Immature natural killer cell (primary cell): ENCODE measurements around the gene SNX6. TPM values are rescaled to one million over a fixed set of nuclear protein-coding genes. Genes with fewer than 3 reads are reported as not detected.
A peak's percentile ranks its signal among the peaks of the same experiment; 100 is the strongest.
"Not testable (repeated sequence)": the region's sequence is repeated elsewhere in the genome, so short reads cannot be mapped to it uniquely, and the experiment has no call there.

Experiments
- DNase-seq, 3 donors: peaks; one replicate each; pipeline ENCODE4 v3.0.0; 2022; ENCODE audit warnings: mixed read lengths in 1 of 3
- H3K27ac Mint-ChIP-seq, 6 donors: one replicate each; pipeline ENCODE4 v1.8.0; 2020; ENCODE audit warnings: mixed read lengths in 6 of 6, mild to moderate bottlenecking in 5 of 6, inconsistent platforms in 4 of 6, moderate library complexity in 3 of 6
- H3K27me3 Mint-ChIP-seq, 3 donors: one replicate each; pipeline ENCODE4 v1.8.0; 2020 to 2021; ENCODE audit warnings: low read depth in 3 of 3, mild to moderate bottlenecking in 3 of 3, mixed read lengths in 3 of 3, moderate library complexity in 3 of 3, inconsistent platforms in 1 of 3
- H3K36me3 Mint-ChIP-seq, 3 donors: one replicate each; pipeline ENCODE4 v1.8.0; 2020; ENCODE audit warnings: mixed read lengths in 3 of 3, inconsistent platforms in 2 of 3, mild to moderate bottlenecking in 2 of 3
- H3K4me1 Mint-ChIP-seq, 2 donors: one replicate each; pipeline ENCODE4 v1.8.0; 2020; ENCODE audit warnings: inconsistent platforms in 2 of 2, mild to moderate bottlenecking in 2 of 2, mixed read lengths in 2 of 2, moderate library complexity in 1 of 2
- H3K4me3 Mint-ChIP-seq, 5 donors: one replicate each; pipeline ENCODE4 v1.8.0; 2020; ENCODE audit warnings: mild to moderate bottlenecking in 5 of 5, mixed read lengths in 5 of 5, inconsistent platforms in 3 of 5, moderate library complexity in 3 of 5
- H3K9me3 Mint-ChIP-seq, 6 donors: one replicate each; pipeline ENCODE4 v1.8.0; 2020; ENCODE audit warnings: mild to moderate bottlenecking in 6 of 6, mixed read lengths in 6 of 6, inconsistent platforms in 4 of 6, moderate library complexity in 3 of 6
- polyA plus RNA-seq, 3 donors: library from polyadenylated mRNA; unstranded; fragments of 300-500 nt; fragmentation: Illumina TruSeq; gene quantifications; one replicate each; pipeline ENCODE4 v1.2.3, GENCODE V29; 2021

Gene SNX6
- polyA plus RNA-seq, result 100 to 1,000 TPM; 141 to 174 (median 149) TPM

DNA sequence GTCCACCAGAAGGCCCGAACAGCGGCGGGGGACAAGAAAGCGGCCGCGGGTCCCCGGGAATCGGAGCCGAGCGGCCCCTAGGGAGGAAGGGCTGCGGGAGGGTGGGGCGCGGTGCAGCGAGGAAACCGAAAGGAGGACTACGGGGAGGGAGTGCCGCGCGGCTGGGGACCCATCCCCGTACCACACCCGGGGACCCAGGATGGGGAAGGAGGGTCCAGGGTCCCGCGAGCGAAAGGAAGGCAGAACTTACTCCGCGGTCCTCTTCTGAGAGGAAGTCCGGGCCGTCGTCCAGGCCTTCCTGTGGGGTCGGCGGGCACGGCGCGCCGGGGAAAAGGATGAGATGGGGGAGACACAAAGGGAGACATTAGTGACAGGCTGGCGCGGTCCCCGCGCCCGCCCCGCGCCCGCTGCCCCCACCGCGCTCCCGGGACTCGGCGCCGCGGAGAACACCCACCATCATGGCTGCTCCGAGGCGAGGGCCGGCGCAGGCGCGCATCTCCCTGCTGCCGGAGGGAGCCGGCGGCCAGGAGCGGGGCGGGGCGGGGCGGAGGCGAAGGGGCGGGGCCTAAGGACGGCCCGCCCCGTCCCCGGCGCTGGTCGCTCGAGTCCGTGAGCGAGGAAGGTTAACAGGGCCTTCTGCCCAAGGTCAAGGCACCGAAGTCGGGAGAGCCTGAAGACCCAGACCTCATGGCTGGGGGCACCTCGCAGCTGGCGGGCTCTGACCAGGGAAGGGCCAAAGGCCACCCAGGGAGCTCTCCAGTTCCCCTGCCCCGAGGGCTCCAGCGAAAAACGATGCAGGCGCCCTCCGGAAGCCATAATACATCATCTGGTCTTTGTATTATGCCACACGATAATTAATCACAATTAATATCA, at the start of gene SNX6:
TSS of gene SNX6 (minus strand) at position 492 of the 873 bp plus-strand sequence. CDS start at position 460, 32 bp downstream.
- Mint-ChIP-seq H3K4me1 (peaks cover 29 to 38% of the 10 kb centered on the region in 2 donors), H3K36me3 (no peaks in the 10 kb centered on the region), H3K27me3 (peaks cover 2 to 12% (median 4%) of the 10 kb centered on the region in 3 donors), H3K9me3 (no peaks in the 10 kb centered on the region), H3K27ac (peak within 1 kb of the TSS; percentile 84 to 98 (median 96)), H3K4me3 (peak within 1 kb of the TSS; percentile 92 to 97 (median 97))
- DNase-seq, result peak; percentile 77 to 86 (median 84)

DNA sequence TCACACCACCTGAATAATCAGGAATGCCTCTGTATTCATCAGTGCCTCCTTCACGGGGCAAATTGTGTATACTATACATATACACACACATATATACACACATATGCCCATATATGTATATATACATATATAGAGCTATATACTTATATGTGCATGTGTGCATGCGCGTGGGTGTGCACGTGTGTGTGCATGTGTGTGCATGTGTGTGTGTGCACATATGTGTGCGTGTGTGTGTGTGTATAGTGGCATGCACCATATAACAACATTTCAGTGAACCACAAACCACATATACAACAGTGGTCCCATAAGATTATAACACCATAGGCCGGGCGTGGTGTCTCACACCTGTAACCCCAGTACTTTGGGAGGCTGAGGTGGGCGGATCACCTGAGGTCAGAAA, 48.8 kb upstream of the SNX6 start:
- H3K4me3 Mint-ChIP-seq, result no peak overlapping the region
- no peak for DNase-seq
- H3K27me3 Mint-ChIP-seq, result peaks cover 0 to 4% (median 0%) of the 10 kb centered on the region in 3 donors
- no peaks in the 10 kb centered on the region for H3K4me1 Mint-ChIP-seq
- H3K36me3 Mint-ChIP-seq, result no peaks in the 10 kb centered on the region
- H3K27ac Mint-ChIP-seq, result no peak overlapping the region
- no peaks in the 10 kb centered on the region for H3K9me3 Mint-ChIP-seq

DNA sequence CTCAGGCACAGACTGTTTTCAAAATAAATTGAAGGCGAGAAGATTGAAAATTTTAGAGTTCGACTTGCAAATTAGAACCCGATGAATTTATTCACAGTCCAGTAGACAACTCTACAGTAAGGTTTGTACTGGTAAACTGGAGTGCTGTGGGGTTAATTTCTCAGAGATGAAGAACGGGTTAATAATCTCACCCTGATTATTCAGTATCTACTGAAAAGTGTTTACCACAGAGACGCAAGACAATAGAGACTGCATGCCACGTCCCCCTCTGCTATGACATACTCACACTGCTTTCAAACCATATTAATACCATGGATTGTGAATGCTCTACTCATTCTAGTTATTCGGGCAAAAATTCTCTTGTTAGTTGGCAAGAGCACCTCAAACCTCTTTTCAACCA, 48.4 kb upstream of the SNX6 start:
- H3K27me3 Mint-ChIP-seq, result peaks cover 0 to 4% (median 0%) of the 10 kb centered on the region in 3 donors
- no peak overlapping the region for H3K4me3 Mint-ChIP-seq
- no peak overlapping the region for H3K27ac Mint-ChIP-seq
- no peaks in the 10 kb centered on the region for H3K9me3 Mint-ChIP-seq
- DNase-seq, result no peak
- no peaks in the 10 kb centered on the region for H3K4me1 Mint-ChIP-seq
- no peaks in the 10 kb centered on the region for H3K36me3 Mint-ChIP-seq

DNA sequence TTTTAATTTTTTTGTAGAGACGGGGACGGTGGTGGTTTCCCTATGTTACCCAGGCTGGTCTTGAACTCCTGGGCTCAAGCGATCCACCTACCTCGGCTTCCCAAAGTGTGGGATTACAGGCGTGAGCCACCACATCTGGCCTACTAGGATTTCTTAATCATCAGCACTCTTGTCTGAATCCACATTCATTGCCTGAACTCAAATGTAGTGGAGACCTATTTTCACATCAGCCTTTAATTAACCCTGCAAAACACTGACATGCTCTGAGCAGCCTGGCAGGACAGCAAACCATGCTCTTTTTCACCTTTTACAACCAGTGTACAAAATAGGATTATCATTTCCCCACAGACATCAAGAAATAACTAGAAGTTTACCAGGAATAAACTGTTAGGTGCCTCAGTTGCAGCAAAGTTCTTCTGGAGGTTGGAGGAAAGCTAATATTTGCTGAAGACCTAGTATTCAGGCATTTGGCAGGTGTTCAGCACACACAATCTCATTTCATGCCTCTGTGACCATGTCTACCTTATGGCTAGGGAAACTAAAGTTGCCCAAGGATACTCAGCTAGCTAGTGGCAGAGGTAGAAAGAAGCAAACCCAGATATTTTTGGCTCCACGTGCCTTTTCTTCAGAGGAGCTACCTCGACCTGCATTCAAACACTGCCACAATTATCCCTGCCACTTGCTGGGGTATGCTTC, 46.7 kb upstream of the SNX6 start:
- Mint-ChIP-seq H3K4me1 (no peaks in the 10 kb centered on the region), H3K27ac (no peak overlapping the region), H3K9me3 (no peaks in the 10 kb centered on the region), H3K27me3 (peaks cover 0 to 5% (median 0%) of the 10 kb centered on the region in 3 donors), H3K4me3 (no peak overlapping the region), H3K36me3 (no peaks in the 10 kb centered on the region)
- DNase-seq, result no peak

DNA sequence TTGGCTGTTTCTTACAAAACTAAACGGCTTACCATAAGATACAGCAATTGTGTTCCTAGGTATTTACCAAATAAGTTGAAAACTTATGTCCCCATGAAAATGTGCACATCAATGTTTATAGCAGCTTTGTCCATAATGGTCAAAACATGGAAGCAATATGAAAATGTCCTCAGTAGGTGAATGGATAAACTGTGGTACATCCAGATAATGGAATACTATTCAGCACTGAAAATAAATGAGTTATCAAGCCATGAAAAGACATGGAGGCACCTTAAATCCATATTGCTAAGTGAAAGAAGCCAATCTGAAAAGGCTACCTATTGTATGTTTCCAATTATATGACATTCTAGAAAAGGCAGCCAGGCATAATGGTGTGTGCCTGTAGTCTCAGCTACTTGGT, 43.8 kb upstream of the SNX6 start:
- no peak overlapping the region for H3K4me3 Mint-ChIP-seq
- no peak for DNase-seq
- H3K36me3 Mint-ChIP-seq, result no peaks in the 10 kb centered on the region
- H3K9me3 Mint-ChIP-seq, result no peaks in the 10 kb centered on the region
- peaks cover 0 to 3% (median 0%) of the 10 kb centered on the region in 3 donors for H3K27me3 Mint-ChIP-seq
- no peak overlapping the region for H3K27ac Mint-ChIP-seq
- no peaks in the 10 kb centered on the region for H3K4me1 Mint-ChIP-seq

DNA sequence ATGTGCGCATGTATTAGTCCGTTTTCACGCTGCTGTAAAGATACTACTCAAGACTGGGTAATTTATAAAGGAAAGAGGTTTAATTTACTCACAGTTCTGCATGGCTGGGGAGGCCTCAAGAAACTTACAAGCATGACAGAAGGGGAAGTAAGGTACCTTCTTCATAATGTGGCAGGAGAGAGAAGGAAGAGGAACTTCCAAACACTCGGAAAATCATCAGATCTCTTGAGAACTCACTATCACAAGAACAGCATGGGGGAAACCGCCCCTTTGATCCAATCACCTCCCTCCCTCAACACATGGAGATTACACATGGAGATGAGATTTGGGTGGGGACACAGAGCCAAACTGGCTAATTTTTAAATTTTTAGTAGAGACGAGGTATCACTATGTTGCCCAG, 41.8 kb upstream of the SNX6 start:
- Mint-ChIP-seq H3K36me3 (no peaks in the 10 kb centered on the region), H3K4me1 (no peaks in the 10 kb centered on the region), H3K27me3 (peaks cover 0 to 6% (median 0%) of the 10 kb centered on the region in 3 donors), H3K27ac (peak overlapping the region in 1 of 6 donors; percentile 40), H3K4me3 (no peak overlapping the region), H3K9me3 (no peaks in the 10 kb centered on the region)
- no peak for DNase-seq

DNA sequence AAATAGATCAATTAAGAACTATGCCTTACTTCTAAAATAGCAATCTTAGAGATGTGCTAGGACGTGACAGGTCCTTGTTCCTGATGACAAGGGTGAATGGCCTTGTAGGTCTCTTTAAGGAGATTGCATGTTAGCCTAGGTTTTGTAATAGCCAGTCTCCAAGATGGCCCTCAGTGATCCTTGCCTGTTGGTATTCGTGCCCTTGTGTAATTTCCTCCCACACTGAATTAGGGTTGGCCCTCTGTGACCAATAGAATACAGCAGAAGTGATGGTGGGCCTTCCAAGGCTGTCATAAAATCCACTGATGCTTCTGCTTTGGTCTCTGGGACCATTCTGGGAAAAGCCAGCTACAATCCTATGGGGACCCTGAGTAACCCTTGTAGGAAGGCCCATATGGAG, 38.2 kb upstream of the SNX6 start:
- peaks cover 3 to 6% (median 3%) of the 10 kb centered on the region in 3 donors for H3K27me3 Mint-ChIP-seq
- no peaks in the 10 kb centered on the region for H3K4me1 Mint-ChIP-seq
- no peak overlapping the region for H3K4me3 Mint-ChIP-seq
- DNase-seq, result no peak
- H3K27ac Mint-ChIP-seq, result no peak overlapping the region
- H3K9me3 Mint-ChIP-seq, result no peaks in the 10 kb centered on the region
- no peaks in the 10 kb centered on the region for H3K36me3 Mint-ChIP-seq

DNA sequence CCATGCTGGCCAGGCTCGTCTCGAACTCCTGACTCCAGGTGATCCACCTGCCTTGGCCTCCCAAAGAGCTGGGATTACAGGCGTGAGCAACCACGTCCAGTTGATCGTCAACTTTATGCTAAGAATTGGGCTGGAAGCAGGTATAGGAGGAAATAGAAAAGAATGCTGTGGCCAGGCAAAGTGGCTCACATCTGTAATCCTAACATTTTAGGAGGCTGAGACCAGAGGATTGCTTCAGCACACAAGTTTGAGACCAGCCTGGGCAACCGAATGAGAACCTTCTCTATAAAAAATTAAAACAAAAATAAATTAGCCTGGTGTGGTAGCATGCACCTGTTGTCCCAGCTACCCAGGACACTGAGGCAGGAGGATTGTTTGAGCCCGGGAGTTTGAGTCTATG, 37.1 kb upstream of the SNX6 start:
- H3K27me3 Mint-ChIP-seq, result peaks cover 3 to 6% (median 3%) of the 10 kb centered on the region in 3 donors

DNA sequence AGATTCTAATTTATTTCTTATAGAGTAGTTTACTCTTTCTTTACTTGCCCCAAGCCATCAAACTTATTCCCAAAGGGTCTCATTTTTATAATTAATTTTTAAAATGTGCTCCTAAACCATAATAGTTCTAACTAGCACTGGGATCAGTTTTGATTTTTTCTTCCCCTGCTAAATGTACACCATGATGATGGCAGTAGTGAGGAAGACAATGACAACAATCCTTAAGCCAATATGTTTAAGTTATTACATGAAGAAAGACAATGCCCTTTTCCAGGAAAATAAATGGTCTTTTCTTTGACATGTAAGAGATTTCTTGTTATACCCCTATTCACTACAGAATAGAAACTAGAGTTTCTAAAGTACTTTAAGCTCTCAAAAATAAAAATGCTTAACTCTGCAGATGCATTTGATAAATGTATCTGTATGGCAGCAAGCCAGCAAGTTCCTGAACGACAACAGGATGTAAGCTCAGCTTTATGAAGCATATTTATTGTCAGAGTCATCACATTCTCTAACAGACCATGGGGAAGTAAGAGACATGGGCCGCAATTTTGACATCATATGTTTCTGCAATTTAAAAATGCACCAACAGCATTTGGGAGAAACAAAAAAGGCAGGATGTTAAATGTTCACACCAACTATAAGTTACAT, 36.0 kb upstream of the SNX6 start:
- Mint-ChIP-seq H3K27me3 (peaks cover 3 to 5% (median 3%) of the 10 kb centered on the region in 3 donors), H3K36me3 (no peaks in the 10 kb centered on the region), H3K4me3 (no peak overlapping the region), H3K9me3 (no peaks in the 10 kb centered on the region), H3K4me1 (no peaks in the 10 kb centered on the region), H3K27ac (no peak overlapping the region)
- no peak for DNase-seq

More for the DNA sequence above, 37.1 kb upstream of the SNX6 start:
- Mint-ChIP-seq H3K4me3 (no peak overlapping the region), H3K4me1 (no peaks in the 10 kb centered on the region), H3K9me3 (no peaks in the 10 kb centered on the region), H3K36me3 (no peaks in the 10 kb centered on the region), H3K27ac (no peak overlapping the region)
- DNase-seq, result no peak

DNA sequence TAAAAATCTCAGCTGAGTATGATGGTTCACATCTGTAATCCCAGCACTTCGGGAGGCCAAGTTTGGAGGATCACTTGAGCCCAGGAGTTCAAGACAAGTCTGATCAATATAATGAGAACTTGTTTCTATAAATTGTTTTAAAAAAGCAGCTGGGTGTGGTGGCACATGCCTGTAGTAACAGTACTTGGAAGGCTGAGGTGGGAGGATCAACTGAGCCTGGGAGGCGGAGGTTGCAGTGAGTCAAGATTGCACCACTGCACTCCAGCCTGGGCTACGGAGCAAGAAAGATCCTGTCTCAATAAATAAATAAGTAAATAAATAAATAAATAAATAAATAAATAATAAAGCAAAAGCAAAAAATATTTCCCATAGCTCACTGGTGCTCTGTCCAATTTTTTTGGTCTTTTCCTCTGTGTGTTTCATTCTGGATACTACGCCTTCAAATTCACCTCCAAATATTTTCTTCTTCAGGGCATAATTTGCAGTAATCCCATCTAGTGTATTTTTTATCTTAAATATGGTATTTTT, 32.7 kb upstream of the SNX6 start:
- Mint-ChIP-seq H3K4me3 (no peak overlapping the region), H3K27me3 (peaks cover 2 to 3% (median 3%) of the 10 kb centered on the region in 3 donors), H3K27ac (no peak overlapping the region), H3K4me1 (no peaks in the 10 kb centered on the region), H3K9me3 (no peaks in the 10 kb centered on the region), H3K36me3 (no peaks in the 10 kb centered on the region)
- DNase-seq, result no peak

DNA sequence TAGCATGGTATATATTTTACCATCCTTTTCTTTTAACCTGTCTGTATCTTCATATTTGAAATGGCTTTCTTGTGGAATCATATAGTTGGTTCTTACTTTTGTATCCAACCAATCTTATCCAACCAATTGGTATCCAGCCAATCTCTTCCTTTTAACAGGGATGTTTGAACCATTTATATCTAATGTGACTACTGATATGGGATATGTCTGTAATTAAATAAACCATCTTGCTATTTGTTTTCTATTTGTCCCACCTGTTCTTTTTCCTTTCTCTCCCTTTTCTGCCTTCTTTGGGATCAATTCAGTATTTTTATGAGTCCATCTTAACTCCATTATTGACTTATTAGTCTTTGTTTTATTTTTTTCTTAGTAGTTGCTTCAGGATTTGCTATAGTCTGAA, 30.8 kb upstream of the SNX6 start:
- Mint-ChIP-seq H3K9me3 (no peaks in the 10 kb centered on the region), H3K36me3 (no peaks in the 10 kb centered on the region), H3K4me3 (no peak overlapping the region), H3K27me3 (peaks cover 0 to 3% (median 2%) of the 10 kb centered on the region in 3 donors), H3K4me1 (no peaks in the 10 kb centered on the region), H3K27ac (no peak overlapping the region)
- no peak for DNase-seq

DNA sequence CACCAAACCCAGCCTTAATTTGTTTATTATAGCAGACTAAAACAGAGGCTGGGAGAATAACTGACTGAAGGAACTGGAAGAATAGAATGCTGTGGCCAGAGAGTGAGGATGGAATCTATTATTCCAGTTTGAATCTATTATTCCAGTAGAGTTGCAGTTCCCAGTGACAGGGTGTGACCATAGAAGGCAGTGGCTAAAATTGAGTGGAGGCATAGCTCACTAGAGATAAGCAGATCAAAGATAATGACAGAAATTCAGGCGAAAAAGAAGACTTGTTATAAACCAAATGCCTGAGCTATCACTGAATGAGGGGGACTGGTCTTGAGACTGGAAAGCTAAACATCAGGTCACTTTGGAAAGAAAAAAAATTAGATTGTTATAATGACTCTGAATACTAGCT, 26.0 kb upstream of the SNX6 start:
- no peak for DNase-seq
- Mint-ChIP-seq H3K27me3 (peaks cover 0 to 2% (median 0%) of the 10 kb centered on the region in 3 donors), H3K4me3 (no peak overlapping the region), H3K27ac (no peak overlapping the region), H3K36me3 (no peaks in the 10 kb centered on the region), H3K4me1 (no peaks in the 10 kb centered on the region), H3K9me3 (no peaks in the 10 kb centered on the region)

DNA sequence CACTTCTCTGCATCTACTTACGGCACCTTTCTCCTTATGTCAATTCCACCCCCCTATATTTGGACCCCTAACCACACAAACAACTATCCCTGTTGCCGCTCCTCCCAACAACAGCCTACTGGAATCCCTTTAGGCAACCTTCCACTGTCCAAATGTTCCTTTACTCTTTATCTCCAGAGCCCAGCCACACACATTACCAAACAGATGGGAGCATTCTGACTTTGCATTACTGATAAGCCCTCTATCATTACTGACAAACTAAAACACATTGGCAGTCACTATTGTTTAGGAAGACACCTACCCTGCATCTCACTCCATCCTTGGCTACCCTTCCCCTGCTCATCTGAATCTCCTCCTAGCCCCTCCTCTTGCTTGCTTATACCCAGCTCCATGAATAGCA, 23.1 kb upstream of the SNX6 start:
- not testable (repeated sequence) for H3K36me3 Mint-ChIP-seq, H3K27ac Mint-ChIP-seq, H3K4me3 Mint-ChIP-seq, DNase-seq, H3K4me1 Mint-ChIP-seq, H3K27me3 Mint-ChIP-seq, H3K9me3 Mint-ChIP-seq

DNA sequence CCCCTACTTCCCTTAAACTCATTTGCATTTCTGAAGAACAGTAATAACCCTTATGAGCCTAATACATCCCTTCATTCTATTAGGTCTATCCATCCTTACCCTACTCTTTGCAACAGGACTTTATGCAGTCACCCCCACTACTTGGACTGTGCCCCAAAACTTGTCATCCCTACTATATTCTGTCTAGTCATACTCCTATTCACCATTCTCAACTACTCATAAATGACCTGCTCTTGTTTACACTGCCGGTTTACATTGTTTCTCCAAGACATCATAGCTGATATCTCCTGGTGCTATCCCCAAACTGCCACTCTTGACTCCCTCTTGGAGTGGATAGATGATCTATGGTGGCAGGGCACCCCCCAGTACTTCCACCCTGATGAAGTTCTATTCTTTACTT, 22.4 kb upstream of the SNX6 start:
- H3K9me3 Mint-ChIP-seq, H3K27ac Mint-ChIP-seq, H3K4me1 Mint-ChIP-seq, H3K27me3 Mint-ChIP-seq, DNase-seq, H3K36me3 Mint-ChIP-seq, H3K4me3 Mint-ChIP-seq: not testable (repeated sequence)
